AG10803 (cell line): ENCODE measurements around the gene KCNQ1.

ENCODE experiments used
- DNase-seq: peaks from one replicate; pipeline ENCODE4 v3.0.0; 2010; ENCODE audit warnings: low read depth
- H3K4me3 ChIP-seq: 2 replicates; pipeline ENCODE4 v1.5.1; 2011; ENCODE audit warnings: mild to moderate bottlenecking, low read length, control low read depth
- TF ChIP-seq, protein P1 (sequence below): conservative IDR thresholded peaks from 2 replicates; pipeline ENCODE4 v1.5.1; 2011; ENCODE audit warnings: mild to moderate bottlenecking, low read length, control low read depth, inconsistent platforms

Gene KCNQ1

DNA sequence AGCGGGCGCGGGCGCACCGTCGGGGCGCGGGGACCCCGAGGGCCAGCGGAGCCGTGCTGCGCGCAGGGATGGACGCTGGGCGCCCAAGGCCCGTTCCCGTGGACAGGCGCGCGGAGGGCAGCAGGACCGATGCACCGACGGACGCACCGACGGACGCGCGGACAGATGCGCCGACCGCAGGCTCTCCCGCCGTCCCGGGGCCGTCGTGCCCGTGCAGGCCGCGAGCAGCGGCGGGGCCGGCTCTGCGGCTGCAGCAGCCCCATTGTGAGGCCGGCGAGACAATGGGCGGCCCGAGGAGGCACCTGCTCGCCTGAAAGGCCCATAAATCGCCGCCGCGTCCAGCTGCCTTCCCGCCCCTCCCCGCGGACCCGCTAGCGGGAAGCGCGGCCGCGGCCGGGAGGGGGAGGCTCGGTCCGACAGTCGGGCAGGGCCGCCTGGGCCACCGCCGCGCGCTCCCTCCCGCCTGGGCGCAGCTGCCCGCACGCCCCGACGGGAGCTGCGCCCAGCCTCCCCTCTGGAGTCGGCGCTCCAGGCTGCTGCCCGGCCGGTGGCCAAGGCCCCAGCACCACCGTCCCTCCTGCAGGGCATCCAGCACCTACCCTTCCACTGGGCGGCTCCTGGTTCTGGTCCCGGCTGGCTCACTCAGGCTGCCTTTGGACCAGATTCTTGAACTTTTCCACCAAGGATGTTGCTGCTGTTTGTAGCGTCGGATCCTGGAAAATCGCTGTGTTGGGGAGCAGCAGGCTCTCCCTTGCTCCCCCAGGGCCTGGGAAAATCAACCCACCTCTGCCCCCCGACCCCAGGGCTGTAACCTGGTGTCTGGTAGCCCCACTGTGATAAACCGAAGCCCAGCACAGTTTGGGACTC, 425.0 kb downstream of the KCNQ1 start:
- TF ChIP-seq, protein P1, sequence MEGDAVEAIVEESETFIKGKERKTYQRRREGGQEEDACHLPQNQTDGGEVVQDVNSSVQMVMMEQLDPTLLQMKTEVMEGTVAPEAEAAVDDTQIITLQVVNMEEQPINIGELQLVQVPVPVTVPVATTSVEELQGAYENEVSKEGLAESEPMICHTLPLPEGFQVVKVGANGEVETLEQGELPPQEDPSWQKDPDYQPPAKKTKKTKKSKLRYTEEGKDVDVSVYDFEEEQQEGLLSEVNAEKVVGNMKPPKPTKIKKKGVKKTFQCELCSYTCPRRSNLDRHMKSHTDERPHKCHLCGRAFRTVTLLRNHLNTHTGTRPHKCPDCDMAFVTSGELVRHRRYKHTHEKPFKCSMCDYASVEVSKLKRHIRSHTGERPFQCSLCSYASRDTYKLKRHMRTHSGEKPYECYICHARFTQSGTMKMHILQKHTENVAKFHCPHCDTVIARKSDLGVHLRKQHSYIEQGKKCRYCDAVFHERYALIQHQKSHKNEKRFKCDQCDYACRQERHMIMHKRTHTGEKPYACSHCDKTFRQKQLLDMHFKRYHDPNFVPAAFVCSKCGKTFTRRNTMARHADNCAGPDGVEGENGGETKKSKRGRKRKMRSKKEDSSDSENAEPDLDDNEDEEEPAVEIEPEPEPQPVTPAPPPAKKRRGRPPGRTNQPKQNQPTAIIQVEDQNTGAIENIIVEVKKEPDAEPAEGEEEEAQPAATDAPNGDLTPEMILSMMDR, result no peak
- no peak for DNase-seq
- no peak overlapping the region for H3K4me3 ChIP-seq

DNA sequence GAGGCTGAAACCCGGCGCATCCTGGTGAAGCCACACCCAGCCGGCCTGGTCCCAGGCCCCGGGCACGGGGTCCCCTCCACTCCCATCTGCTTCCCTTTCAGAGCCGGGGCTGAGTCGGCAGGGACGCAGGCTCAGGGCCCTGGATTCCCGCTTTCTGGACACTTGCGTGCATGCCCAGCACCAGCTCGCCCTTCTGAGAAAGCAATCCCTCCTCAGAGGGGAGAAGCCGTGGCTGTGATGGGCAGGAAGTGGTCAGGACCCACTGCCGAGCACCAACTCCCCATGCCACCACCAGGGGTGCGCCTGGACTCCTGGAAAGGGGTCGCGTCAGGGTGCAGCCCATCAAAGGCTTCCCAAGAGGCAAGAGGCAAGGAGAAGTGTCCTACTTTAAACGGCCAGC, 425.7 kb downstream of the KCNQ1 start:
- TF ChIP-seq, protein P1, result no peak
- DNase-seq, result no peak
- no peak overlapping the region for H3K4me3 ChIP-seq

DNA sequence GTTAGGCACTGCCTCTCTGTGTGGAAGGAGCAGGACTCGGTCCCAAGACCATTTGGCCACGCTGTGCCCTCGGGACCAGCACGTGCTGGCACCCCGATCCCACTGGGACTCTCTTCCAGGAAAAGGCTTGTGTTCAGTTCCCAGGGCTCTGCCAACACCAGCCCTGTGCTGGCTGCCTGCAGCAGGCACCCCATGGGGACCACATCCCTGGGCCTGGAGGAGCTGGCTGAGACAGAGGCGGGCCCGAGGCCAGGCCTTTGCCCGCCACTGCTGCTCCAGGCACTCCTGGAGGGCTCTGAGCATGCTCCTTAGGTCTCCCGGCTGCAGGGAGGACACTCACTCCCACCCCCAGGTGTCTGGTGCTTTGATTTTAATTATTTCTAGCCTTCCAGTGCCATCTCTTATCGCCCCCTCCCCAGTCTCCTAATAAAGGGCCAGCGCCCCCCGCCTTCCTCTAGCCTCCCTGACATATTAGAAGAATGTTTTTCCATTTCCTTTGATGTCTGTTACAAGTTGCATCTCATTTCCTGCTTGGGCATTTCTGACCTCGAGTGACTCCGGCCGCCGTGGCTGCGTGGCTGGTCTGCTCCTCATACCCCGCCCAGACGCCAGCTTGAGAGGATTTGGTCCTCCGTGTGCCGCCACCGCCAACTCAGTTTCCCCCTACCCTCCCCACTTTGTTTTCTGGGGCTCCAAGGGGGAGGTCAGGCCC, 426.3 kb downstream of the KCNQ1 start:
- no peak overlapping the region for H3K4me3 ChIP-seq
- DNase-seq, result no peak
- TF ChIP-seq, protein P1, result no peak

DNA sequence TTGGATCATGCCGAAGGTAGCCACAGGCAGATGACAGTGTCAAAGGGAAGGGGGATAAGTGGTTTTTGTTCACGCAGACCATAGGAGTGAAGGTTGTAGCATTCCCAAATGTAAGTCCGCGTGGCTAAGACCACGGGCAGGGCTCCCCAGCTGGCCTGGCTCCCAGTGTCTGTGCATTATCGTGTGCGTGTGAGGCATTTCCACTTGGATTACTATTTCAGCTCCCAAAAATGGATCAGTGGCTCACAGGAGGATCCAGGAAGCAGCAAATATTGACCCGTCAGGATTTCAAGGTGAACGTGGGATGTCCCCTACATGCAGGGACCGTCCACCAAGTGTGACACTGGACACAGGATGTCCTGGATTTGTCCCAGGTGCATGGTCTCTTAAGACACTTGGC, 430.2 kb downstream of the KCNQ1 start:
- TF ChIP-seq, protein P1, result no peak
- no peak overlapping the region for H3K4me3 ChIP-seq

DNA sequence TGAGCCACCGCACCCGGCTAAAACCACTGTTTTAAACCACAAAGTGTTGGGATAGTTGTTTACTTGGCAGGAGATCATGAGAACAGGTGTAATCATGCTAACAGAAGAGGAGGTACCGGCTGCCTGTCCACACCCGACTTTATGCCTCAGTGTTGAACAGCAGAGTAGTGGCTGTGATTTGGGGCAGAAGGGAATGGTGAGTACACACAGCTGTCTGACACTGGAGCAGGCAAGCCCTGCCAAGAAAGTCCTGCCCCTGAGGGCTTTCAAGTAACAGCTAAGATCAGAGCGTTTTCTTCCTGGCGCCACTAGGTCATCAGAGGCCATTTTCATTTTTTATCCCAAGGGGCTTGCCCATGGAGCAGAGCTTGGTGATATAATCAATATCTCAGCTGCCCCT, 432.7 kb downstream of the KCNQ1 start:
- TF ChIP-seq, protein P1, result no peak
- H3K4me3 ChIP-seq, result no peak overlapping the region
- no peak for DNase-seq

More for the DNA sequence above, 430.2 kb downstream of the KCNQ1 start:
- DNase-seq, result no peak

DNA sequence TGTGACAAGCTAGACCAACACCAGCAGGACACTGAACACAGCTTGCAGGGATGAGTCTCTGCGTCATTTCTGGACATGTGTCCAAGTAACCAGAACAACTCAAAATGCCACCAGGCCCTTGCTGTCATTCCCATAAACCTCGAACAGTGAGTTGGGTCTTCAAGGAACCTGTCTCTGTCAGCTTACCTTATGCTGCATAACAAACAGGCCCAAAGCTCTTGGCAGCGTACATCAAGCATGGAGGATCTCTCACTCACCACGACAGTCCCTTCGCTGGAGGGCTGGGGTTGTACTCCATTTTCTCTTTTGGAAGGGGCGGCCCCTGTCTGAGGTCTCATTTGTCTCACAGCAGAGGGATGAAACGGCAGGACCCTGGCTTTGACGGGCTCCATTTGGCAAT, 434.0 kb downstream of the KCNQ1 start:
- H3K4me3 ChIP-seq, result no peak overlapping the region
- TF ChIP-seq, protein P1, result no peak
- DNase-seq, result no peak
